Suppressor macrophage treated with lipopolysaccharide for 1 hour (primary cell): ENCODE results near the gene COLGALT1.
A peak's percentile ranks its signal among the peaks of the same experiment; 100 is the strongest.
"Not testable (repeated sequence)": the region's sequence is repeated elsewhere in the genome, so short reads cannot be mapped to it uniquely, and the experiment has no call there.

ENCODE experiments used
- DNase-seq, 3 donors: peaks; one replicate each; pipeline ENCODE4 v3.0.0-alpha.2; 2020 to 2022

The COLGALT1 gene

GRCh38 chr19:17555480-17555928 lies at the start of gene COLGALT1:
Gene COLGALT1 (plus strand): TSS chr19:17555649. CDS start chr19:17555714, 65 bp downstream.
- DNase-seq, result peak; percentile 100

- no peak for DNase-seq
Measured at GRCh38 chr19:17506745-17507144, 48.7 kb upstream of the COLGALT1 start.

GRCh38 chr19:17508558-17508933 lies 46.9 kb upstream of the COLGALT1 start:
- DNase-seq, result not testable (repeated sequence)

GRCh38 chr19:17510220-17510993 lies 45.0 kb upstream of the COLGALT1 start:
- peak in 2 of 3 donors; percentile 30 to 42 for DNase-seq

GRCh38 chr19:17511724-17512573 lies 43.5 kb upstream of the COLGALT1 start:
- DNase-seq, result peak; percentile 82 to 93 (median 86)

GRCh38 chr19:17512574-17512939 lies 42.9 kb upstream of the COLGALT1 start:
- DNase-seq, result peak; percentile 22 to 45 (median 33)

GRCh38 chr19:17515408-17516149 lies 39.9 kb upstream of the COLGALT1 start:
- DNase-seq, result no peak

GRCh38 chr19:17517898-17518297 lies 37.6 kb upstream of the COLGALT1 start:
- no peak for DNase-seq

GRCh38 chr19:17518654-17519053 lies 36.8 kb upstream of the COLGALT1 start:
- DNase-seq, result not testable (repeated sequence)

GRCh38 chr19:17519967-17520366 lies 35.5 kb upstream of the COLGALT1 start:
- DNase-seq, result no peak

- no peak for DNase-seq
Measured at GRCh38 chr19:17520865-17521264, 34.6 kb upstream of the COLGALT1 start.

GRCh38 chr19:17522988-17523872 lies 32.2 kb upstream of the COLGALT1 start:
- DNase-seq, result peak; percentile 82 to 86 (median 86)

- no peak for DNase-seq
Measured at GRCh38 chr19:17524651-17525050, 30.8 kb upstream of the COLGALT1 start.

- no peak for DNase-seq
Measured at GRCh38 chr19:17525141-17525540, 30.3 kb upstream of the COLGALT1 start.

GRCh38 chr19:17526922-17527321 lies 28.5 kb upstream of the COLGALT1 start:
- no peak for DNase-seq

GRCh38 chr19:17527326-17527725 lies 28.1 kb upstream of the COLGALT1 start:
- DNase-seq, result no peak

GRCh38 chr19:17528610-17529009 lies 26.8 kb upstream of the COLGALT1 start:
- DNase-seq, result no peak

GRCh38 chr19:17529239-17530158 lies 25.9 kb upstream of the COLGALT1 start:
- no peak for DNase-seq

GRCh38 chr19:17530586-17530985 lies 24.9 kb upstream of the COLGALT1 start:
- DNase-seq, result peak in 1 of 3 donors; percentile 34

- no peak for DNase-seq
Measured at GRCh38 chr19:17532116-17532515, 23.3 kb upstream of the COLGALT1 start.

- no peak for DNase-seq
Measured at GRCh38 chr19:17532557-17532956, 22.9 kb upstream of the COLGALT1 start.
